Activated CD8-positive, alpha-beta T cell treated with anti-CD3 and anti-CD28 coated beads, Interleukin-2, amount 10 ng/mL, durations not matched to agents 7 days and 5 days (primary cell): ENCODE results near the gene RPS6KC1. TPM values are rescaled to one million over a fixed set of nuclear protein-coding genes. Genes with fewer than 3 reads are reported as not detected.
A peak's percentile ranks its signal among the peaks of the same experiment; 100 is the strongest.
"Not testable (repeated sequence)": the region's sequence is repeated elsewhere in the genome, so short reads cannot be mapped to it uniquely, and the experiment has no call there.

Experiments used
- ATAC-seq: fragments of 150-1000 bp; cut with Tn5 transposase; one replicate; pipeline ENCODE4 v1.10.0; 2021; ENCODE audit warnings: moderate library complexity
- CTCF ChIA-PET: fragments of 350-600 bp; sonication (Branson Sonifier 250); formaldehyde crosslinking; loops from one replicate; lab custom pipeline; 2021; ENCODE audit warnings: antibody characterized with exemption; lab: Charles Lee
- POLR2A ChIA-PET: fragments of 350-600 bp; sonication (Branson Sonifier 250); formaldehyde crosslinking; loops from one replicate; lab custom pipeline; 2021; ENCODE audit warnings: antibody characterized with exemption; lab: Charles Lee
- DNase-seq: peaks from one replicate; pipeline ENCODE4 v3.0.0-alpha.2; 2020
- H3K27ac Mint-ChIP-seq: one replicate; pipeline ENCODE4 v1.8.0; 2021; ENCODE audit warnings: mild to moderate bottlenecking, mixed read lengths
- H3K27me3 Mint-ChIP-seq: one replicate; pipeline ENCODE4 v1.8.0; 2021; ENCODE audit warnings: low read depth, mixed read lengths
- H3K36me3 Mint-ChIP-seq: one replicate; pipeline ENCODE4 v1.8.0; 2021; ENCODE audit warnings: low read depth, mixed read lengths
- H3K4me1 Mint-ChIP-seq: one replicate; pipeline ENCODE4 v1.8.0; 2021; ENCODE audit warnings: low read depth, mixed read lengths
- H3K4me3 Mint-ChIP-seq: one replicate; pipeline ENCODE4 v1.8.0; 2021; ENCODE audit warnings: mild to moderate bottlenecking, mixed read lengths
- H3K9me3 Mint-ChIP-seq: one replicate; pipeline ENCODE4 v1.8.0; 2022; ENCODE audit warnings: mixed read lengths; ENCODE audit not compliant: insufficient read depth
- total RNA-seq, 2 experiments: library from RNA; stranded (reverse); gene quantifications; one replicate each; pipeline ENCODE4 v1.2.3, GENCODE V29; 2021

The RPS6KC1 gene
- total RNA-seq, 2 experiments from 2014 or later = 11.8 to 12.5 TPM

DNA sequence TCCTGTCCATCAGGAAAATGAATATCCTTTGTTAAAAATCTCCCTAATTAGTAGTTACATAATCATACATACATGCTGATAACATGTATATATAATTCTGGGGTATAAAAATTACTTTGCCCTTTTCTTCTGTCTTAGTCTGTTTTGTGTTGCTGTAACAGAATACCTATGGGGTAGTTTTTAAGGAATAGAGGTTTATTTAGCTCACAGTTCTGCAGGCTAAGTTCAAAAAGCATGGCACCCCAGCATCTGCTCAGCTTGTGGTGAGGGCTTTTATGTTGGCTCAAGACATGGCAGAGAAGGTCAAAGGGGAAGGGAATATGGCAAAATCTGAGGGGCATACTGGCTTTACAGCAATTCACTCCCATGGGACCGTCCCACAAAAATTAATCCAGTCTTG lies 16.3 kb upstream of the RPS6KC1 start:
- no peak for DNase-seq
- Mint-ChIP-seq H3K36me3 (no peaks in the 10 kb centered on the region), H3K27ac (no peak overlapping the region), H3K27me3 (peaks cover 30% of the 10 kb centered on the region), H3K9me3 (no peaks in the 10 kb centered on the region), H3K4me3 (no peak overlapping the region), H3K4me1 (no peaks in the 10 kb centered on the region)
- POLR2A ChIA-PET = no interaction called here
- CTCF ChIA-PET = no interaction called here
- ATAC-seq = no peak

DNA sequence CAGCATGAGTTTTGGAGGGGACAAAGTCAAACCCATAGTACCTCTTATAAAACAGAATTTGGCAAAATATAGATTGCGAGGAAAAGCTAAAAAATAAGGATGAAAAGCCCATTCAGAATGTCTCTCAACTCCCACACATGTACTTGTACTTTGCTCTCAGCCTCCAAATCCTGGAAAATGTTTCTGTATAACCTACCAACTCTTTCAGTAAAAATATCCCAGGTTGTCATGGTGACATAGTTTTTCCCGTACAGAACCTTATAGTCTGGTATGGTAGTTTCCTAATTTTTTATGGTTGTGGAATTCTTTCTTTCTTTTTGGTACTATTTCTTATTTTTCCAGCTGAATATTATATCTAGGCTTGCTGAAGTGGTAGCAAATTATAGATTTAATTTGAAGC lies 15.5 kb upstream of the RPS6KC1 start:
- CTCF ChIA-PET = no interaction called here
- Mint-ChIP-seq H3K4me1 (no peaks in the 10 kb centered on the region), H3K9me3 (no peaks in the 10 kb centered on the region), H3K36me3 (no peaks in the 10 kb centered on the region), H3K27me3 (peaks cover 26% of the 10 kb centered on the region), H3K27ac (no peak overlapping the region), H3K4me3 (no peak overlapping the region)
- ATAC-seq = no peak
- no peak for DNase-seq
- POLR2A ChIA-PET = no interaction called here

- ChIA-PET CTCF (interaction anchor here (0.6 kb wide), 1 partner anchor 15 kb away, joined by 3 read pairs; no protein-coding TSS in a partner anchor), POLR2A (no interaction called here)
- Mint-ChIP-seq H3K4me1 (peaks cover 10% of the 10 kb centered on the region), H3K4me3 (no peak overlapping the region), H3K9me3 (no peaks in the 10 kb centered on the region), H3K27me3 (peaks cover 15% of the 10 kb centered on the region), H3K36me3 (no peaks in the 10 kb centered on the region), H3K27ac (no peak overlapping the region)
- no peak for ATAC-seq
- no peak for DNase-seq
Observed at GRCh38 chr1:213041443-213041842, 9.6 kb upstream of the RPS6KC1 start.

DNA sequence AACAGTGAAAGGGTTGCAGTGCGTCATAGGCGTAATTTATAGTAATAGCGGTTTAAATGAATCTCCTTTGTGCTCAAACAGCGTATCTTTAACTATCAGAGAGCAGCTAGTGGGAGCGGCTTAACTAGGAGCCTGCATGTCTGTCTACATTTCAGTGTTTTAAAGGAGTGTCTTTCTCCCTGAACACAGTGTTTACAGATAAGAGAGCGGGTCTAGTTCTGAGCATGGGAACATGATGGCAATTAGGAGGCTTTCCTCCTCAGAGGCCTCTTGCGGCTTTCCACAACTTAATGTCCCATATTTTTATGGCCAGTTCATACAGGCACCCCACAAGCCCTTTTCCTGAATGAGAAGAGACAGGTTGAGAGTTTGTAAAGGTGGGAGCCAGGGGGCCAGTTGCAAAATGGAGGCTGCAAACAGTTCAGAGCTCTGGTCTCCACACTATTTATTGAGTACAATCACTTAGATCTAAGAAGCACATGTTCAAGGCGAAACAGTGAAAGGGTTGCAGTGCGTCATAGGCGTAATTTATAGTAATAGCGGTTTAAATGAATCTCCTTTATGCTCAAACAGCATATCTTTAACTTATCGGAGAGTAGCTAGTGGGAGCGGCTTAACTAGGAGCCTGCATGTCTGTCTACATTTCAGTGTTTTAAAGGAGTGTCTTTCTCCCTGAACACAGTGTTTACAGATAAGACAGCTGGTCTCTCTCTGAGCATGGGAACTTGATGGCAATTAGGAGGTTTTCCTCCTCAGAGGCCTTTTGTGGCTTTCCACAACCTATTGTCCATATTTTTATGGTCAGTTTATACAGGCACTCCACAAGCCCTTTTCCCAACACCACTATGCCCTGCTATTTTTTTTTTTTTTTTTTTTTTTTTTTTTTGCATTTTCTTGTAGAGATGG lies 5.5 kb upstream of the RPS6KC1 start:
- H3K9me3 Mint-ChIP-seq, H3K4me3 Mint-ChIP-seq, POLR2A ChIA-PET, H3K36me3 Mint-ChIP-seq, ATAC-seq, DNase-seq, CTCF ChIA-PET, H3K27ac Mint-ChIP-seq: not testable (repeated sequence)
- peaks cover 12% of the 10 kb centered on the region for H3K27me3 Mint-ChIP-seq
- peaks cover 17% of the 10 kb centered on the region for H3K4me1 Mint-ChIP-seq

- Mint-ChIP-seq H3K9me3 (peaks cover 8% of the 10 kb centered on the region), H3K27me3 (peaks cover 5% of the 10 kb centered on the region), H3K27ac (no peak overlapping the region), H3K36me3 (peaks cover 17% of the 10 kb centered on the region), H3K4me1 (peaks cover 26% of the 10 kb centered on the region), H3K4me3 (no peak overlapping the region)
- ChIA-PET CTCF (no interaction called here), POLR2A (no interaction called here)
- no peak for DNase-seq
- no peak for ATAC-seq
Observed at GRCh38 chr1:213049232-213049631, 1.8 kb upstream of the RPS6KC1 start.

DNA sequence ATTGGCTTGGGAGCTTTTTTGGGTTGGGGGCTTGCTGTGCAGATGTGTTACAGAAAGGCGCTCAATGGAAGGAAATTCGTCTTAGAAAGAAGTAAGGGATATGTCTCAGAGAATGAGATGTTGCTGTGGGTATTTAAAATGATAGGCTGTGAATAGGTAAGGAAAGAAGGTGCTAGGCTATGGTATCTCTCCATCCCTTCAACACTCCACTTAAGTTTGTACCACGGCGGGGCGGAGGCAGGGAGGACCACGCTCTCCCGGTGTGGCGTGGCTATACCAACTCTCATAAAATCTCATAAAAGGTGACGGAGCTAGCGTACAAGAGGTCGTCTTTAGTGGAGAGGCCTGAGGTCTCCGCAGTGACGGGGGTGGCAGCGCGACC lies 305 bp upstream of the RPS6KC1 start:
- peak overlapping the region; percentile 87 for H3K27ac Mint-ChIP-seq
- peak overlapping the region; percentile 98 for H3K4me3 Mint-ChIP-seq
- peaks cover 8% of the 10 kb centered on the region for H3K9me3 Mint-ChIP-seq
- ChIA-PET POLR2A (interaction anchor here (0.7 to 1.3 kb wide), 3 partner anchors 12 to 56 kb away, joined by 3 to 4 read pairs (median 3); no protein-coding TSS in a partner anchor), CTCF (interaction anchor here (0.9 to 1.9 kb wide), 7 partner anchors 9 to 60 kb away, joined by 3 to 6 read pairs (median 3); no protein-coding TSS in a partner anchor)
- peak; percentile 54 for ATAC-seq
- DNase-seq = no peak
- H3K4me1 Mint-ChIP-seq = peaks cover 26% of the 10 kb centered on the region
- peaks cover 3% of the 10 kb centered on the region for H3K27me3 Mint-ChIP-seq
- peaks cover 22% of the 10 kb centered on the region for H3K36me3 Mint-ChIP-seq

- POLR2A ChIA-PET = interaction anchor here (1.3 kb wide), 1 partner anchor 18 kb away, joined by 4 read pairs; no protein-coding TSS in a partner anchor
- peak overlapping the region; percentile 87 for H3K27ac Mint-ChIP-seq
- H3K4me1 Mint-ChIP-seq = peaks cover 26% of the 10 kb centered on the region
- H3K27me3 Mint-ChIP-seq = peaks cover 3% of the 10 kb centered on the region
- CTCF ChIA-PET = interaction anchor here (1.3 to 1.9 kb wide), 3 partner anchors 11 to 32 kb away, joined by 4 to 6 read pairs (median 5); no protein-coding TSS in a partner anchor
- H3K9me3 Mint-ChIP-seq = peaks cover 8% of the 10 kb centered on the region
- peak overlapping the region; percentile 98 for H3K4me3 Mint-ChIP-seq
- peaks cover 22% of the 10 kb centered on the region for H3K36me3 Mint-ChIP-seq
- DNase-seq (no peak), ATAC-seq (no peak)
Observed at GRCh38 chr1:213051881-213052202, 801 bp downstream of the RPS6KC1 start.

- no peak overlapping the region for H3K27ac Mint-ChIP-seq
- CTCF ChIA-PET = no interaction called here
- H3K27me3 Mint-ChIP-seq = peaks cover 3% of the 10 kb centered on the region
- peaks cover 8% of the 10 kb centered on the region for H3K9me3 Mint-ChIP-seq
- peaks cover 25% of the 10 kb centered on the region for H3K36me3 Mint-ChIP-seq
- H3K4me3 Mint-ChIP-seq = no peak overlapping the region
- ATAC-seq (no peak), DNase-seq (no peak)
- peaks cover 26% of the 10 kb centered on the region for H3K4me1 Mint-ChIP-seq
- POLR2A ChIA-PET = no interaction called here
Observed at GRCh38 chr1:213053455-213053854, 2.4 kb downstream of the RPS6KC1 start.

DNA sequence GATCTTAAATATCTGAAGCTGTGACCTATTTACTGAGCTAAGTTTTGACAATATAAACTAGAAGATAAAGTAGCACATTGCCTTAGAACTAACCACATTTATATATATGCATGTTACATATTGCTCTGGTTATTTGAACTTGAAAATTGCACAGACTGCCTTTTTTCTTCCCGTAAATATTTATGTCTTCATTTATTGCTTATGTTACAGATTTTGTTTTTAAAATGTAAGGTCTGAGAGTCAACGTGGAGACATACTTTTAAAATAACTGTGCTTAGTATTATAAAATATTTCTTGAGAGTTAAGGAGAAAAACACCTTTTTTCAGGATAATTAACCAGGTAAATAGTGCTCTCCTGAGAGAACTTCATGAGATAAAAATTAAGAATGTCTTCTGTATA lies 3.1 kb downstream of the RPS6KC1 start:
- H3K36me3 Mint-ChIP-seq = peaks cover 26% of the 10 kb centered on the region
- POLR2A ChIA-PET = no interaction called here
- peaks cover 8% of the 10 kb centered on the region for H3K9me3 Mint-ChIP-seq
- no peak overlapping the region for H3K4me3 Mint-ChIP-seq
- ATAC-seq (no peak), DNase-seq (no peak)
- H3K27me3 Mint-ChIP-seq = peaks cover 2% of the 10 kb centered on the region
- H3K4me1 Mint-ChIP-seq = peaks cover 26% of the 10 kb centered on the region
- CTCF ChIA-PET = no interaction called here
- no peak overlapping the region for H3K27ac Mint-ChIP-seq

DNA sequence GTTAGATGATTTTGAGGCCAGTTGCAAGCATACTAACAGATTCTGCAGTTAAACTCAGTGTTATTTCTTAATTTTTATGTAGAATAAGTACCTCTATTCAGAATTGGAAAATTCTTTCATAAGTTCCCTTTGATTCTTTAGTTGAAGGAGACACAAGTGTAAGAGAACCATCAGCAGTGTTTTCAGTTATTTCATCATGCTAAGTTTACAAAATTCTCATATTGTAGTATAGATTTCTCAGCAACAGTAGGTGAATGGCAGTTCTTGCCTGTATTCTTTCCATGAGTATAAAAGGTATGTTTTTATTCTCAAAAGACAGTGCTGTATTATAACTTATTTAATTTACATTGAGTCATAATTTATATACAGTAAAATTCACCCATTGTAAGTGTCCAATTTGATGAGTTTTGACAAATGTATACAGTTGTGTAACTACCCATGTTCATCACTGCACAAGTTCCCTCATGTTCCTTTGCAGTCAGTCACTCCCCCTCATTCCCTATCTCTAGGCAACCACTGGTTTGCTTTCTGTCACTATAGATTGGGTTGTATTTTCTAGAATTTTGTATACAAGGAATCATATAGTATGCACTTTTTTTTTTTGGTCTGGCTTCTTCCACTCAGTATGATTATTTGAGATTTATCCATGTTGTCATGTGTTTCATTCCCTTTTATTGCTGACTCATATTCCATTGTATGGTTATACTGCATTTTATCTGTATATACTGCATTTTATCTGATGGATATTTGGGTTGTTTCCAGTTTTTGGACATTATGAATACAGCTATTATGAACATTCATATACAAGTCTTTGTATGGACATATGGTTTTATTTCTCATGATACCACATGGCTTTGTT lies 3.9 kb downstream of the RPS6KC1 start:
- ATAC-seq (no peak), DNase-seq (no peak)
- CTCF ChIA-PET = interaction anchor here (1.4 to 1.5 kb wide), 2 partner anchors 11 to 16 kb away, joined by 4 to 5 read pairs; no protein-coding TSS in a partner anchor
- Mint-ChIP-seq H3K27me3 (no peaks in the 10 kb centered on the region), H3K27ac (no peak overlapping the region), H3K4me1 (peaks cover 26% of the 10 kb centered on the region), H3K36me3 (peaks cover 27% of the 10 kb centered on the region), H3K9me3 (peaks cover 7% of the 10 kb centered on the region), H3K4me3 (no peak overlapping the region)
- POLR2A ChIA-PET = no interaction called here

- Mint-ChIP-seq H3K9me3 (no peaks in the 10 kb centered on the region), H3K27ac (no peak overlapping the region), H3K36me3 (peaks cover 19% of the 10 kb centered on the region), H3K4me3 (no peak overlapping the region), H3K27me3 (no peaks in the 10 kb centered on the region), H3K4me1 (peaks cover 18% of the 10 kb centered on the region)
- DNase-seq (no peak), ATAC-seq (no peak)
- POLR2A ChIA-PET = no interaction called here
- CTCF ChIA-PET = interaction anchor here (1.1 to 1.5 kb wide), 3 partner anchors 10 to 23 kb away, joined by 4 to 5 read pairs (median 4); no protein-coding TSS in a partner anchor
Observed at GRCh38 chr1:213055767-213056166, 4.7 kb downstream of the RPS6KC1 start.
